GM21360 (cell line): Measurements from ENCODE around the gene PDS5A.
"Not testable (repeated sequence)": the region's sequence is repeated elsewhere in the genome, so short reads cannot be mapped to it uniquely, and the experiment has no call there.

Source experiments
- ATAC-seq: cut with Tn5 transposase; IDR thresholded peaks from one replicate; pipeline ENCODE4 v1.9.1; 2021; ENCODE audit warnings: mild to moderate bottlenecking, moderate library complexity; ENCODE audit not compliant: unreplicated experiment

Gene PDS5A

GRCh38 chr4:39838431-39838830 is 139.3 kb downstream of the PDS5A start:
- not testable (repeated sequence) for ATAC-seq

GRCh38 chr4:39834269-39834668 is 143.4 kb downstream of the PDS5A start:
- ATAC-seq, result no peak

GRCh38 chr4:39825741-39826231 is 151.9 kb downstream of the PDS5A start:
- no peak for ATAC-seq

- ATAC-seq, result no peak
Observed at GRCh38 chr4:39825090-39825489, 152.6 kb downstream of the PDS5A start.

- ATAC-seq, result no peak
Observed at GRCh38 chr4:39823191-39823590, 154.5 kb downstream of the PDS5A start.

- ATAC-seq, result no peak
Observed at GRCh38 chr4:39822662-39823061, 155.0 kb downstream of the PDS5A start.

- no peak for ATAC-seq
Observed at GRCh38 chr4:39821951-39822350, 155.8 kb downstream of the PDS5A start.

GRCh38 chr4:39820186-39820585 is 157.5 kb downstream of the PDS5A start:
- ATAC-seq, result no peak

GRCh38 chr4:39818646-39819045 is 159.1 kb downstream of the PDS5A start:
- no peak for ATAC-seq

GRCh38 chr4:39814403-39815185 is 163.1 kb downstream of the PDS5A start:
- ATAC-seq, result no peak

- ATAC-seq, result not testable (repeated sequence)
Observed at GRCh38 chr4:39813761-39814160, 163.9 kb downstream of the PDS5A start.

- ATAC-seq, result not testable (repeated sequence)
Observed at GRCh38 chr4:39813033-39813432, 164.7 kb downstream of the PDS5A start.

- no peak for ATAC-seq
Observed at GRCh38 chr4:39812500-39812899, 165.2 kb downstream of the PDS5A start.

GRCh38 chr4:39808231-39808749 is 169.4 kb downstream of the PDS5A start:
- ATAC-seq, result no peak

GRCh38 chr4:39802005-39802404 is 175.7 kb downstream of the PDS5A start:
- ATAC-seq, result no peak

- ATAC-seq, result not testable (repeated sequence)
Observed at GRCh38 chr4:39792976-39793375, 184.7 kb downstream of the PDS5A start.

- no peak for ATAC-seq
Observed at GRCh38 chr4:39792529-39792928, 185.2 kb downstream of the PDS5A start.

- no peak for ATAC-seq
Observed at GRCh38 chr4:39792128-39792527, 185.6 kb downstream of the PDS5A start.

- ATAC-seq, result no peak
Observed at GRCh38 chr4:39786838-39787237, 190.9 kb downstream of the PDS5A start.

GRCh38 chr4:39785083-39785482 is 192.6 kb downstream of the PDS5A start:
- ATAC-seq, result no peak

GRCh38 chr4:39781988-39782387 is 195.7 kb downstream of the PDS5A start:
- ATAC-seq, result not testable (repeated sequence)
